HepG2 (cell line): Measurements from ENCODE around the gene ZKSCAN8. TPM values are rescaled to one million over a fixed set of nuclear protein-coding genes. Genes with fewer than 3 reads are reported as not detected.

Experiments used
- HDAC6 ChIP-seq: fragments of 200-600 bp; sonication (generic); IDR thresholded peaks from 2 replicates; pipeline ENCODE4 v1.7.0; 2017; ENCODE audit warnings: mild to moderate bottlenecking, antibody characterized with exemption, low read length, low read depth
- SOX5 ChIP-seq: IDR thresholded peaks from 2 replicates; pipeline ENCODE4 v1.6.1; 2016; ENCODE audit warnings: borderline replicate concordance
- ZNF180 ChIP-seq: sonication (generic); formaldehyde crosslinking; IDR thresholded peaks from 2 replicates; pipeline ENCODE4 v1.4.0; 2020; ENCODE audit warnings: low read depth, missing genetic modification reagents, borderline replicate concordance
- ZNF660 ChIP-seq: sonication (generic); formaldehyde crosslinking; IDR thresholded peaks from 2 replicates; pipeline ENCODE4 v1.5.1; 2020; ENCODE audit warnings: mild to moderate bottlenecking, low read depth, missing genetic modification reagents, borderline replicate concordance
- polyA plus RNA-seq, 8 experiments: library from polyadenylated mRNA; depleted of rRNA in 3 of 8; stranded (reverse) in 7 of 8; unstranded in 1 of 8; fragments of >200 nt; fragmentation: Illumina TruSeq in 4 of 8; extraction: Trizol in 4 of 8; gene quantifications; 2 replicates each; pipeline versions ENCODE4 v1.2.1 to v1.2.3, GENCODE V29; 2011 to 2016; ENCODE audit warnings: low read depth in 4 of 8, missing spikeins in 1 of 8, mixed read lengths in 1 of 8; ENCODE audit not compliant: insufficient read depth in 1 of 8
- total RNA-seq, 5 experiments: library from RNA; depleted of rRNA; stranded (reverse); fragments of >200 nt; fragmentation: Illumina TruSeq; extraction: Trizol; gene quantifications; 2 replicates each; pipeline ENCODE4 v1.2.3, GENCODE V29; 2016; ENCODE audit warnings: low read depth in 1 of 5
- TF ChIP-seq, protein P1 (sequence below), 2 experiments: sonication (generic) in 1 of 2; formaldehyde crosslinking in 1 of 2; IDR thresholded peaks; 2 replicates each; pipeline versions ENCODE4 v1.6.1 to v1.9.0; 2014 to 2022; ENCODE audit warnings: antibody characterized with exemption in 1 of 2, borderline replicate concordance in 1 of 2, inconsistent platforms in 1 of 2, low read depth in 1 of 2, missing genetic modification reagents in 1 of 2
- TF ChIP-seq, protein P2 (sequence below): sonication (generic); formaldehyde crosslinking; IDR thresholded peaks from 2 replicates; pipeline ENCODE4 v1.8.0; 2022; ENCODE audit warnings: mild to moderate bottlenecking, missing genetic modification reagents; ENCODE audit not compliant: insufficient replicate concordance
- TF ChIP-seq, protein P3 (sequence below): sonication (generic); formaldehyde crosslinking; IDR thresholded peaks from 2 replicates; pipeline ENCODE4 v1.5.0; 2020; ENCODE audit warnings: mild to moderate bottlenecking, missing genetic modification reagents

Gene ZKSCAN8
- total and polyA plus RNA-seq, 2 of the 13 experiments (the other 11 are each of a cell fraction or from before 2014, with no cell fraction given): 12.4 to 20.9 TPM

DNA sequence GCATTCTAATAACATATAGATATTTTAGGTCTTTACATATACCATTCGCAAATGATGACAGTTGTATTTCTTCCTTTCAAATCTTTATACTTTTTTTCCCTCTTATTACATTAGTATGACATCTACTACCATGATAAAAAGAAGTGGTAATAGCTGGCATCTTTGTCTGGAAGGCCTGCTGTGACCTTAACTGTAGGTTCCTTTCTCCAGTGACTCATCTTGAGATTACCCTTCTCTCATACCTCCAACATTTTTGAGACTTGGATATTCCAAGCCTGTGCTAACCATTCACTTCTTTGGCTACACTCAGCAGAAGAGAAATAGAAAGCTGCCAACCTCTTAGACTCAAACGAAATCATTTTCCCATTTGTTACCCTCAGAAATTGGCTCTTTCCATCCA, 30.3 kb downstream of the ZKSCAN8 start (continued):
- TF ChIP-seq, protein P1, sequence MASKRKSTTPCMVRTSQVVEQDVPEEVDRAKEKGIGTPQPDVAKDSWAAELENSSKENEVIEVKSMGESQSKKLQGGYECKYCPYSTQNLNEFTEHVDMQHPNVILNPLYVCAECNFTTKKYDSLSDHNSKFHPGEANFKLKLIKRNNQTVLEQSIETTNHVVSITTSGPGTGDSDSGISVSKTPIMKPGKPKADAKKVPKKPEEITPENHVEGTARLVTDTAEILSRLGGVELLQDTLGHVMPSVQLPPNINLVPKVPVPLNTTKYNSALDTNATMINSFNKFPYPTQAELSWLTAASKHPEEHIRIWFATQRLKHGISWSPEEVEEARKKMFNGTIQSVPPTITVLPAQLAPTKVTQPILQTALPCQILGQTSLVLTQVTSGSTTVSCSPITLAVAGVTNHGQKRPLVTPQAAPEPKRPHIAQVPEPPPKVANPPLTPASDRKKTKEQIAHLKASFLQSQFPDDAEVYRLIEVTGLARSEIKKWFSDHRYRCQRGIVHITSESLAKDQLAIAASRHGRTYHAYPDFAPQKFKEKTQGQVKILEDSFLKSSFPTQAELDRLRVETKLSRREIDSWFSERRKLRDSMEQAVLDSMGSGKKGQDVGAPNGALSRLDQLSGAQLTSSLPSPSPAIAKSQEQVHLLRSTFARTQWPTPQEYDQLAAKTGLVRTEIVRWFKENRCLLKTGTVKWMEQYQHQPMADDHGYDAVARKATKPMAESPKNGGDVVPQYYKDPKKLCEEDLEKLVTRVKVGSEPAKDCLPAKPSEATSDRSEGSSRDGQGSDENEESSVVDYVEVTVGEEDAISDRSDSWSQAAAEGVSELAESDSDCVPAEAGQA (IDR thresholded peaks at IDR 0.05; ENCODE audit: low read depth): no peak
- TF ChIP-seq, protein P1 (CRISPR knock-in tag; IDR thresholded peaks at IDR 0.05; ENCODE audit: borderline replicate concordance): no peak
- TF ChIP-seq, protein P2, sequence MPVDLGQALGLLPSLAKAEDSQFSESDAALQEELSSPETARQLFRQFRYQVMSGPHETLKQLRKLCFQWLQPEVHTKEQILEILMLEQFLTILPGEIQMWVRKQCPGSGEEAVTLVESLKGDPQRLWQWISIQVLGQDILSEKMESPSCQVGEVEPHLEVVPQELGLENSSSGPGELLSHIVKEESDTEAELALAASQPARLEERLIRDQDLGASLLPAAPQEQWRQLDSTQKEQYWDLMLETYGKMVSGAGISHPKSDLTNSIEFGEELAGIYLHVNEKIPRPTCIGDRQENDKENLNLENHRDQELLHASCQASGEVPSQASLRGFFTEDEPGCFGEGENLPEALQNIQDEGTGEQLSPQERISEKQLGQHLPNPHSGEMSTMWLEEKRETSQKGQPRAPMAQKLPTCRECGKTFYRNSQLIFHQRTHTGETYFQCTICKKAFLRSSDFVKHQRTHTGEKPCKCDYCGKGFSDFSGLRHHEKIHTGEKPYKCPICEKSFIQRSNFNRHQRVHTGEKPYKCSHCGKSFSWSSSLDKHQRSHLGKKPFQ: no peak
- TF ChIP-seq ZNF180 (CRISPR knock-in tag): no peak
- no peak for TF ChIP-seq HDAC6
- TF ChIP-seq SOX5 (CRISPR knock-in tag): no peak
- no peak for TF ChIP-seq ZNF660 (CRISPR knock-in tag)
- TF ChIP-seq, protein P3, sequence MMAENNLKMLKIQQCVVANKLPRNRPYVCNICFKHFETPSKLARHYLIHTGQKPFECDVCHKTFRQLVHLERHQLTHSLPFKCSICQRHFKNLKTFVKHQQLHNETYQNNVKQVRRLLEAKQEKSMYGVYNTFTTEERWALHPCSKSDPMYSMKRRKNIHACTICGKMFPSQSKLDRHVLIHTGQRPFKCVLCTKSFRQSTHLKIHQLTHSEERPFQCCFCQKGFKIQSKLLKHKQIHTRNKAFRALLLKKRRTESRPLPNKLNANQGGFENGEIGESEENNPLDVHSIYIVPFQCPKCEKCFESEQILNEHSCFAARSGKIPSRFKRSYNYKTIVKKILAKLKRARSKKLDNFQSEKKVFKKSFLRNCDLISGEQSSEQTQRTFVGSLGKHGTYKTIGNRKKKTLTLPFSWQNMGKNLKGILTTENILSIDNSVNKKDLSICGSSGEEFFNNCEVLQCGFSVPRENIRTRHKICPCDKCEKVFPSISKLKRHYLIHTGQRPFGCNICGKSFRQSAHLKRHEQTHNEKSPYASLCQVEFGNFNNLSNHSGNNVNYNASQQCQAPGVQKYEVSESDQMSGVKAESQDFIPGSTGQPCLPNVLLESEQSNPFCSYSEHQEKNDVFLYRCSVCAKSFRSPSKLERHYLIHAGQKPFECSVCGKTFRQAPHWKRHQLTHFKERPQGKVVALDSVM (CRISPR knock-in tag): no peak
- TF ChIP-seq, all 625 proteins: peak for 0
